ENCODE results near the gene ITGB2.

Gene ITGB2

DNA sequence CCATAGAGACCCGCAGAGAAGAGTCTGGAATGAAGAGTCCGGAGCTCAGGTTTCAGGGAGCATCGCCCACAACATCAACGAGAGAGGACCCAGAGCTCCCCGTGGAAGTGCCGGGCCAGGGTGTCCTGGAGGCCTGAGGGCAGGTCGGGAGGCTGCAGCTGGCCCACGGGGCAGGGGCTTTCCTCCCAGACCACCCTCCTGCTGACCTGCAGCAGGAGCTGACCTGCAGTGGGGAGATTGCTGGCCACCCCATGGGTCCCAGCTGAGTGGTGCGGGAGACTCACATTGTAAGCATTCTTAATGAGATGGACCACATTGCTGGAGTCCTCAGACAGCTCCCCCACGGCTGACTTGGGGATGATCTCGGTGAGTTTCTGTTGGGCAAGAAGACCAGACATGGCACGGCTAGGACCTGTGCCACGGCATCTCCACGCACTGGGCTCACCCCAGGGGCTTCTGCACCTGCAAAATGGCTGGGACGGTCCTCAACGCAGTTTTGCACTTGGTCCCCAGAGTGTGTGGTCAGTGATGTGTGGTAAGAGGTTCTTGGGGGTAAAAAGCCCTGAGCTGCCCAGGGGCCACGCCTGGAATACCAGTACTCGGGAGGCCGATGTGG, 25.9 kb downstream of the ITGB2 start:
- no peak for DNase-seq

DNA sequence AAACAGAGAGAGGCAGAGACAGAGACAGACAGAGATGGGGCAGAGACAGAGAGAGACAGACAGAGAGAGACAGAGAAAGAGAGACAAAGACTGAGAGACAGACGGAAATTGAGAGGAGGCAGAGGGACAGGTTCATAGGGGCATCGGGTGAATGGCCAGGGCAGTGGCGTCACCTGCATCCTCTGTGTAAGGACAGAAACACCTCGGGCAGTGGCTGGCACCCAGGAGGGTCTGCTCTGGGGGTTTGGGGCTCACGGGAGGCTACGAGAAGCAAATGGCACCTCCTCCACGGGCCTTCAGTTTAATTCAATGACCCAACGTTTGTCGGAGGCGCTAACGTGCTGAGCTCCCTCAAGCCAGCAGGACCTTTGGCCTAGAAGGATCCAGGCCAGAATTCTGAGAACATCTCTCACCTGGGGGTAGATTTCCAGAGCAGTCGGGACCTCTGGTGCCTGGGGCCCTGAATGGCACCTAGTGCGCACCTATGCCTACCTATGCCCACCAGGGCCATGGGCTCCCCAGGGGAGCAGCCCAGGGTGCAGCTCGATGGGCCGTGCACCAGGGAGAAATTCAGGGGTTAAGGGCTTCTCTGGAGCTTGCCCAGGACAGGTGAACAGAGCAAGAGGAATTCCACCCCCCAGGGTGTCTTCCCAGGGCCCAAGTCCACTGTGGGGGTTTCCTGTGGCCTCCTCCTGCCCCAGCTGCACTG, 26.6 kb downstream of the ITGB2 start:
- DNase-seq: no peak

DNA sequence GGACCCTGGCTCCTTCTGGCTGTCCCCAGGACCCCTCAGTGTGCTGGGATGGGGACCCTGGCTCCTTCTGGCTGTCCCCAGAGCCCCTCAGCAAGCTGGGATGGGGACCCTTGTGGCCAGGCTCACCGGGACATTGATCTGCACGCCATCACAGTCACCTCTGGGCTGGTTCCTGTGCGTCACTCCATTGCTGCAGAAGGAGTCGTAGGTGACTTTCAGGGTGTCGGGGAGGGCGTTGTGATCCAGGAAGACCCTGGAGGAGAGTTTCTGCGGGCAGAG, 27.5 kb downstream of the ITGB2 start:
- no peak for DNase-seq

DNA sequence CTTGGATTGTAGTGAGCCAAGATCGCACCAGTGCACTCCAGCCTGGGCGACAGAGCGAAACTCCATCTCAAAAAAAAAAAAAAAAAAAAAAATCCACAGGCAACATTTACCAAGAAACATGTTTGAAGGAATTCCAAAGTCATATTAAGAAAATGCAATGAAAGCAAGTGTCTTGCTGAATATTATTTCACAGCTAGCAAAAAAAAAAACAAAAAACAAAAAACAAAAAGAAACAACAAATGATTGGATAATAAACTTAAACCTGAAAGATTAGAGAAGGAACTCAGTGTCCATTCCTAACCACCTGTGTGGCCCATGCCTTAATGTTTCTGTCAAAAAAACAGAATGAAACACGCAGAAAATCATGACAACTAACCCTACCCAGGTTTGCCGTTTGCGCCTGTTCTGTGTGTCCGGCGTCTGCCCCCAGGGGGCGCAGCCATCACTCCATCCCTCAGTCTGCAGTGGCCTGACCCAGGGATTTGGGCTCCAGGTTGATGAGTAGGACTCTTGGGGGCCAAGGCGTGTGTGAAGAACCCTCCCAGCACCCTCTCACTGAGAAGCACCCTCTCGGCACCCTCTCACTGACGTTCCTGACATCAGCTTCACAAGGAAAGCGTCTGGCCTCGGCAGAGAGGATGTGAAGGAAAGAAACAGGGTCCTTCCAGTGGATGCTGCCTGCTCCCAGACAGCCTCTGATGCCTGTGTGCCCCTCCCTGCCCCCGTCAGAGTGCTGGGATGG, 28.0 kb downstream of the ITGB2 start:
- DNase-seq: no peak

DNA sequence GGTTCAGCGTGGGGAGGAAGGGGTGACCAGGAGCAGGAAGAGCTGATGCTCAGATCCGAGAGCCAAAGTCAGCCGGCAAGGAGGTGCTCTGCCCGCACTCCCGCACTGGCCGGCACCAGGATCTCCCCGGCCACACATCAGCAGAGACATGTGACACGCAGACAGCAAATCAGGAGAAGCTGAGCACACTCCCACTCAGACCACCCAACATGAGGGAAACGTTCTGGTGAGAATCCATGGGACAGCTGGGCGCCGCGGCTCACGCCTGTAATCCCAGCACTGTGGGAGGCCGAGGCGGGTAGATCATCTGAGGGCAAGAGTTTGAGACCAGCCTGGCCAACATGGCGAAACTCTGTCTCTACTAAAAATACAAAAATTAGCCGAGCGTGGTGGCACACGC, 28.6 kb downstream of the ITGB2 start:
- DNase-seq: no peak

DNA sequence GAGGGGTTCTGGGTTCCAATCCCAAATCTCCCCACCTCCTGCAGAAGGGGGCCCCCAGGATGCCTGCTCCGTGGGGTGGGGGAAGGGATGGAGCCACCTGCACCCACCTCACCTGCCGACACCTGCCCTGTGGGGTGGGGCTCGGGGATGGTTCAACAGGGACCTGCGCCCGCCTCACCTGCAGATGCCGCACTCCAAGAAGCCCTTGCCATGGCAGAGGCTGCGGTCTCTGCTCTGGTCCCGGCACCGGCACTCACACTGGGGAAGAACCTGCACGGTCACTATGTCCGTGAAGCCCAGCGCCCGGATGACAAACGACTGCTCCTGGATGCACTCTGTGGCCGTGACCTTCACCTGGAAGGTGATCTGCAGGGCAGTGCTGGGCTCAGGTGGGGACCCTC, 29.1 kb downstream of the ITGB2 start:
- DNase-seq: no peak

DNA sequence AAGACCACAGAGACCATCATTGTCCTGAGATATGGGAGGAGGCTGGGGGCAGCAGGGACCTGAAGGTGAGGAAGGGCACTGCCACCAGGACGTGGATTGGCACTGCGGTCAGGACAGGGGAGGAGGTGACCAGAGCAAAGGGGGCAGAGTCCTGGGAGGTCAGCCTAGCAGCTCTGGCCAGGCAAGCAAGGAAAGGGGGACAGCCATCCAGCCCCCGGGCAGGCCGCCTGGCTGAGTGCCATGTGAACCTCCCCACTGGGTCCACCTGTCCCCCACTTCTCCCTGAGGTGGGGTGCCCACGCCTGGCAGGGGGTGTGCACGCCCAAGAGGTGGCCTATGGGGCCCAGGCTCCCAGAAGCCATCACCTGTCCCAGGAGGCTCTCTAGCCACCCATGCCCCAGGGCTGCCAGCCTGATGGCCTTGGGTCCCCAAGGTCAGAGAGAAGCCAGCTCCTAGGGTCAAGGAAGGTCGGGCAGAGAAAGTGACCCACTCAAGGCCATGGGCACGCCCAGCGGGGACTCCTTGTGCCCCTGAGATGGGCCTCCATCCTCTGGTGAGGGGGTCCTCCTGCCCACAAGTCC, 29.6 kb downstream of the ITGB2 start:
- no peak for DNase-seq

DNA sequence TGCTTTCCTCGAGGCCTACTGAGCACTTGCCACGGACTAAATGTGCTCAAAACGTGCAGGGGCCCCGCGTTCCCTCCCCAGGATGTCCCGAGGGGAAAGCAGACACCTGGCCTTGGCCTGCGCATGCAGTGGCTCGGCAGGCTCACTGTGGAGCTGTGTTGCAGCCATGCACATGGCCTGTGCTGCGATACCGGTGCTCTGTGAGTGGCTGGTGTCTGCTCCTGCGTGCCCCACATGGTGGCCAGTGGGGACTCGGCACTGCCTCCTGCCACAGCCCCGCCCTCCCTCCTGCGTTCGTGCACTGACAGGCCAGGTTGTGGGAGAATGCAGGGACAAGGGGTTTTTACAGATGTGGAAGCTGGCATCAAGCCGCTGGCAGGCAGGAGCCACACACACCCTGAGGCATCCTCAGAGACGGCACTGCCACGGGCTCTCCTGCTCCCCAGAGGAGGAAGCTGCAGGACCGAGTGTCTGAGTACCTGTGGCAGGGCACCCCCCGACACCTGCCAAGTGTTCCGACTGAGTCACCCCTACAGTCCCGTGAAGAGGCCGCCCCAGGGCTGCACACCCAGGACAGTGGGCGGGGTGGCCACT, 30.3 kb downstream of the ITGB2 start:
- DNase-seq: no peak

DNA sequence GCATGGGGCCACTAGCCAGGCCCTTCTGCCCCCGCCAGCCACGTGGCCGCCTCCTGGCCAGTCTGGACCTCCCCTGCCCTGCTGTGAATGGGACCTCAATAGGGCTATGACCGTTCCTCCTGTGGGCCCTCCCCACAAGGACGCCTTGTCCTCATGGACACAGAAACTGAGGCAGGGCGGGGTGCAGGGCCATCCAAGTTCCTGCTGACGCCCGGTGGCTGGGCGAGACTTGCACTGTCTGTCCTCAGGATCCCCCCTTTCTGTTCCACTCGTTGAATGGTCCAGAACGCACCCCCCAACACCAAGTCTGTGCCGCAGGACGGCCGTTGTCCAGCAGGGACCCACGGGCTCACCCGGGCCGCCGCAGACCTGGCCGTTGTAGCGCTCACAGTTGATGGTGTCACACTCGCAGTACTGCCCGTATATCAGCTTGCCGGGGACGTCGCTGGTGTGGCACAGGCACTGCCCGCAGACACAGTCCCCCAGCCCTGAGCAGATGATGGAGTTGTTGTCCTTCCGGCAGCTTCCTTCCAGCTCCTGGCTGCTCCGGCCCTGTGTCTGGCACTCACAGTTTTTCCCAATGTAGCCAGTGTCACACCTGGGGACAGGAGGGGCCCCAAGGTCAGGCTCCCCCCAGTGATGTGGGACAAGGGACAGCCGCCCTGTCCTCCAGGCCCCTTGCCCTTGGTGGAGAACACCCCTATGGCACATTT, 30.9 kb downstream of the ITGB2 start:
- DNase-seq: no peak

DNA sequence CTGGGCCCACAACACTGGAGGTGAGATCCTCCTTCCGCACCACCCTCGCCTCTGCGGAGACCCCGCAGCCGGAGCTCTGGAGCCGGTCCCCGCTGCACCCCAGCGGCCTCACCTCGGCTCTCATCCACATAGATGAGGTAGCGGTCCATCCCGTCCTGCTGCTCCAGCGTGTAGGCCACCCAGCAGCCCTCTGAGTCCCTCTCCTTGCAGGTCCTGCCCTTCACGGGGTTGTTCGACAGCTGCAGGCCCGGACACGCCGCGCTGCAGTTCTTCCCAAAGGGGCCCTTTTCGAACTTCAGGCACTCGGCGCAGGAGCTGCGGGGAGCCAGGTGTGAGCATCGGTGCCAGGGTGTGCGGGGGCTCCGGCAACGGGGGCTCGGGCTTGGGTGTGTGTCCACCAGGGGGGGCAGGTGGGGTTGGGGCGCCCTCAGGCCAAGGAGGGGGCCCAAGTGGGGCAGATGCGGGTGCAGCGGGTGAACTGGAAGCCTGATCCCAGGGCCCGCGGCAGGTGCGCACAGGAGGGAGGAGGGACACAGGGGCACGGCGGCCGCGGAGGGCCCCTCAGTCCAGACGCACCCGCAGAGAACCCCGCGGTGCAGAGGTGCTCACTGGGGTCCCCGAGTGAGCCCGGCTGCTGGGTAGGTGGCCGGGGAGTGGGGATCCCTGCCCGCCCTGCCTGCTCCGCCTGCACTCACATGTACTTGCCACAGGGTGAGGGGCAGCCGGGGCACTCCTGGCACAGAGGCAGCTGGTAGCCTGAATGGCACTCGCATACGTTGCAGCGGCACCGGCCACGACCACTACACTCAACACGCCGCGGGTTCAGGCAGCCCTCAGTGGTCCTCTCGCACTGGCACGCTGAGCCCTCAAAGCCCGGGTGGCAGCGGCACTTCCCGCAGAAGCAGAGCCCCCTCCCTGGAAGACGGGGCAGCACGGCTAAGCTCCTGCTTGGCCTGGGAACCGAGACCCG, 31.8 kb downstream of the ITGB2 start:
- DNase-seq: no peak

DNA sequence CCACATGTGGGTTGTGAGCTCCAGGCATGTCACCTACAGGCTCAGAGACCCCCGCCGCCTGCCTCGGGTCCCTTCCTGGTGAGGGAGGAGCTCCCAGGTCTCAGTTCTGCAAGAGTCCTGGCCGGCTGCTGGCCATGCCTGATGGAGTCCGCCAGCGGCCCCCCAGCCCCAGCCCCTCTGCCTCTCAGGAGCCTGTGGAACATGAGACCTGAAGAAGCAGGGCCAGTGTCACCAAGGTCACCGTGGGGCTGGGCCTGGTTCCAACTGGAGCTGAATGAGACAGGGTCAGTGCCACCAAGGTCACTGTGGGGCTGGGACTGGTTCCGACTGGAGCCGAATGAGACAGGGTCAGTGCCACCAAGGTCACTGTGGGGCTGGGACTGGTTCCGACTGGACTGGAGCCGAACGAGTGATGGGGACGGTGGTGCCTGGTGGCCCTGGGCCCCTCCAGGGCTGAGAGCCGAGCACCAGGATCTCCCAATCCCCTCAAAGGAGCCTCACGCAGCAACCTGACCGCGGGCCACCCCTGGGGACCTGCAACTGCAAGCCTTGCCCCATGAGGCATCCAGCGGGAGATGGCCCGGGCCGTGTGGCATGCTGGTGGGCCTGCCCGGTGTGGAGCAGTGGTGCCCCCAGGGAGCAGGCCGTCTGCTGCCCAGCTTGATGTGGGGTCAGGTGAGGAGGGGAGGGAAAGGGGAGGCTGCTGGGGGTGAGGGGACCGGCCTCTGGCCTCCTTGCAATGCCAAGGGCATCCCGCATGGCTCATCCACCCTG, 32.7 kb downstream of the ITGB2 start:
- DNase-seq: no peak

DNA sequence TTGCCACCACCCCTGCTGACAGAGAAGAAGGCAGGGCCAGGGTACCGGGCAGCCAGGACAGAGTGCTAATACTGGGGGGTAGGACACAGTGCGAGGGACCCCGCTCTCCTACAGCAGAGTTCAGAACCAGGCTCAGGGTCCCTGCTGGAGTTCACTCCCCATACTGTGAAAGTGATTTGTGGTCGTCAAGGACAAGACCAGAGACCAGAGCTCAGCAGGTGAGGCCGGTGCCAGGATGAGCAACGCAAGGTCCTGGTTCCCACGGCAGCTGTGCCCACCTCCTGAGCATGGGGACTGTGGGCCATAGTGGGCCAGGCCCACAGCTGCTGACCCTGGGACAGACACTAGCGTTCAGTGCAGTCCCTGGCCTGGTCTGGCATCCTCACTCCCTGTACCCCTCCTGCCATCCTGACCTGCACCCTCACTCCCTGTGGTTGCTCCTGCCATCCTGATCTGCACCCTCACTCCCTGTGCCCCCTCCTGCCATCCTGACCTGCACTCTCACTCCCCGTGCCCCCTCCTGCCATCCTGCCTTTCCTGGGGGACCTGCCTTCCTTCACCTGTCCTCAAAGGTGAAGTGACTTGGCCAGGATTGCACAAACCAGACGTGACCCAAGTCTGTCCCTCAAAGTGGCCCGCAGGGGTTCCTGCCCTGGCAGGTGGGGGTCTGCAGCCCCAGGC, 33.4 kb downstream of the ITGB2 start:
- DNase-seq: no peak

DNA sequence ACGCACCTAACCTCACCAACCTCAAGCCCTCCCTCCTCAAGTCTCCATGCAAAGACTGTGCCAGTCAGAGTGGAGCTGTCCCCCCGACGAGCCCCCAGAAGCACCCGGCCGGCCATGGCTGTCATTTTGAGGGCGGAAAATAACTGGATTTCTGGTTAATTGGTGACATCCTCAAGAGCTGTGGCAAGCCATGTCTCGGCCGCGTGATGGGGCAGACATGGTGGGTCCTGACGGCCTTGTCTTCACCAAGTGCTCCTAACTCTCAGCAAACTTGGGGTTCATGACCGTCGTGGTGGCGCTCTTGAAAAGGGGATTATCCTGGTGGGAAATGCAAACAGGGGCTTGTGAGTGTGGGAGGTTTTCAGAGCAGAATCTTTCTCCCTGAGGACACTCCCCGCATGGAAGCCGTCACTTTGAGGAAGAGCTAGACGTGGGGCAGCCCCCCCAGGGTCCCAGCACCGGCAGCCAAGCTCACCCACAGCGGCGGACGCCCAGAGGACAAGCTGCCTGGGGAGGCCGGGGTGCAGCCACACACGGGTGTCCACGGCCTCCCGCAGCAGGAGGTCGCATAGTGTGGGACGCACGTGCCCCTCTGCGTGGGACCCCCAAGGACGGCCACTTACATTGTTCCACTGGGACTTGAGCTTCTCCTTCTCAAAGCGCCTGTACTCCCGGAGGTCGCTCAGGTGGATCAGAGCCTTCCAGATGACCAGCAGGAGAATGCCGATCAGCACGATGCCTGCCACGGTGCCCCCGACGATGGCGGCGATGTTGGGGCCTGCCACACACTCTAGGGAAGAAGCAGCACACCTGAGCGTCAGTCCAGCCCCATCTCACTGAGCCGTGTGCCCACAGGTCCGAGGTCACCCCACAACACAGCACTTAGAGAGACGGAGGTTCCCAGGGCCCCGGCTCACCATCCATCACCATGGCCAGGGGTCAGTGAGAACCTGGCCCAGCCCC, 34.3 kb downstream of the ITGB2 start:
- no peak for DNase-seq

DNA sequence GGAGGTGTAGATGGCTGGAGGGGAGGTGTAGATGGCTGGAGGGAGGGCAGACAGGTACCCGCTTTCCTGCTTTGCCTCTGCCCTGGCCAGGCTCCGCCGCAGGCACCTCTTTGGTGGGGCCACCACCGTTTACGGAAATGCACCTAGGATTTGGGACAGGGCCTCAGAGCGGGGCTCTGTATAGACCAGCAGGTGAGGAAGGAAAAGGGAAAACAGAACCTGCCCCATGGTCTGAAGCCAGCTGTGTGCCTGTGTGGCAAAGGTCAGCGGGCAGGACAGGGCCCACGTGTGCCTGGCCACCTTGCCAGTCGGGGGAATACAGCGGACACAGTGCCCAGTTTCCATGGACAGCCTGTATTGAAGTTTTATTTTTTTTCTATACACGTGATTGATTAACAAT, 35.1 kb downstream of the ITGB2 start:
- DNase-seq: no peak

DNA sequence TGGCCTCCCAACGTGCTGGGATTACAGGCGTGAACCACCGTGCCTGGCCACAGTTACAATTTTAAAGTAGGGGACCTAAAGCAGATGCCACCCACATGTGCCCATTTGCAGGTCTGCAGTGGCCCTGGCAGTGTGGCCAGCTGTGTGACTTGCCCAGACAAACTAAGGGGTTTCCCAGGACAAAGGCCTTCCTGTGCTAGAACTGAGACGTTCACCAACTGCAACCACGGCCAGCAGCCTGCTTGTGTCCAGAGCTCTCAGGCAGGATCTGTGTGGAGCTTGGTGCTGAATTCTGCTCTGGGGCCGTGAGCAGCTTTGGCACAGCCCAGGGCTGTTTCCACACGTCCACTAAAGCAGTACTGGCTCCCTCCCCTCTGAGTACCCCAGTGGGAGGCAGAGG, 36.6 kb downstream of the ITGB2 start:
- no peak for DNase-seq

DNA sequence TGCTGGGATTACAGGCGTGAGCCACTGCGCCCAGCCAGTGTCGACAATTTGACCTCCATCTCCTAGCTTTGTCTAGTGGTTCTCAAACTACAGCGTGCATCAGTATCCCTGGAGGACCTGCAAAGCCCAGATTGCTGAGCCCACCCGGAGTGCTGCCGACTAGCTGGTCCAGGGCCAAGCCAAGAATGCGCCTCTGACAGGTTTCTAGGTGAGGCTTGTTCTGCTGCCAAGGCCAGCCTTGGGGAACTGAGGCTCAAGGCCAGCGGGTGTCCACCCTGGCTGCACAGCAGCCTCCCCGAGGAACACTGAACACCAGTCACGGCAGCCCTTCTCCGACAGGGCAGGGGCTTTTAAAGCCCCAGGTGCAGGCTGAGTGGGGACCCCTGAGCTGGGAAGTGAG, 37.4 kb downstream of the ITGB2 start:
- DNase-seq: no peak

DNA sequence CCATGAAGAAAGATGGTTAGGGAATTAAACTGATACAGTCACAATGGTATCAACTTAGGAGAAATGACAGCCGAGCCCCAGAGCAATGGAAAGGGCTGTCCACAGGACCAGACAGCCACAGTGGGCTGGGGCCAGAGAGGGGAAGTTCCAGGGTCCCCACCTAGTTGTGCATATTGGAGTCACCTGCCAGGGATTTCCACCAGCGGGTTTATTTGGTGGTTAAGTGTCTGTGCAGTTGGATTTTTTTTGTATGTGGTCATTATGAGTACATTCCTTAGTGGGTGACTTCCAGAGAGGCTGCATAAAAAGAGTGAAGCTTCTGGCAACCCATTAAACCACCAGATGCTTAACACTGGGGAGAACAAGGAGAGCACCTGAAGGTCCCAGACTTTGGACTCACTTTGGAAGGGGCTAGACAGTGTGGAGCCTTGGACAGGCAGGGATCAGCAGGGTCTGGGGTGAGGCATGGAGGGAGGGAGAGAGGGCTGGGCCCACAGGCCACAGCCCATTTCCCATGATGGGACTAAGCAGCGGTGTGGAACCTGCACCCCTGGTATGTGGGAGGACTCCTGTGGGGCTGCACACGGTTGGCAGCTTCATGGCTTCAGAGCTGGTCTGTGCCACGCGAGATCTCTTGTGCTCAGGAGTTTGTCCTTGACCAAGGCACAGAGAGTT, 39.4 kb downstream of the ITGB2 start:
- DNase-seq: no peak

DNA sequence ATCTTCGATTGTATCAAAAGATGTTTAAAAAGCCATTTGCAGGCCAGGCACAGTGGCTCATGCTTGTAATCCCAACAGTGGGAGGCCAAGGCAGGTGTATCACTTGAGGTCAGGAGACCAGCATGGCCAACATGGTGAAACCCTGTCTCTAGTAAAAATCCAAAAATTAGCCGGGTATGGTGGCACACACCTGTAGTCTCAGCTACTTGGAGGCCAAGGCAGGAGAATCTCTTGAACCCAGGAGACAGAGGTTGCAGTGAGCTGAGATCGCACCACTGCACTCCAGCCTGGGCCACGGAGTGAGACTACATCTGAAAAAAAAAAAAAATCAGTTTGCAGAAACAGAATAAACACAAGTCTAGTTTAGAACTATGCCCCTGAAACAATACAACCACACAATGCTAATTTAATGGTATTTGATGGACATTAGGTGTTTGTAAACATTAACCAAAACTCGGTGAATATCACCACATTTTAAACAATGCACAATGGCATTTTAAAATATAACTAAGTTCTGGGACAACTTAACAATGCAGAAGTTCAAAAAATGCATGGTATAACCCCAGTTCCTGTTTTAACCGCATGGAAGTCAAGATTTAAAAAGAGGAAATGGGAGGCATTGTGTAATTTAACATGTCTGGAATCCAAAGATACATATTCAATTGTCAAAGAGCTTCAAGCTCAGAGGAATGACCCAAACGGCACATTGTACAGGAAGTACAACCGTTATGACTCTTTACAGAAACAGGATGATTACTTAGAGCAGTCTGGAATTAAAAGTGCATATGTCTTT, 40.1 kb downstream of the ITGB2 start:
- DNase-seq: no peak

Measured in NCI-H1417 treated with DMSO at 0.1 percent for 48 hours (cell line).